Ishikawa (cell line): Measurements from ENCODE around the gene DEGS1.

ENCODE experiments used
- CEBPB ChIP-seq: IDR thresholded peaks from 2 replicates; pipeline ENCODE4 v1.6.1; 2012
- YY1 ChIP-seq: IDR thresholded peaks from 2 replicates; pipeline ENCODE4 v1.6.1; 2012; ENCODE audit warnings: low read depth

- TF ChIP-seq YY1: no peak
- no peak for TF ChIP-seq CEBPB
These were observed 9.5 kb upstream of the DEGS1 start for GRCh38 chr1:224173523-224173922.
